Thymus (tissue), 11 donors: ENCODE data around the gene NOLC1. TPM values are rescaled to one million over a fixed set of nuclear protein-coding genes. Genes with fewer than 3 reads are reported as not detected.

ENCODE experiments used
- DNase-seq, 9 donors: peaks; one replicate each; pipeline ENCODE4 v3.0.0-alpha.2; 2013; ENCODE audit warnings: low spot score in 9 of 9, low read depth in 6 of 9, missing footprints in 1 of 9
- H3K27ac ChIP-seq, 2 donors: one replicate each; pipeline ENCODE4 v1.5.1; 2013; ENCODE audit warnings: control low read depth in 1 of 2, low read depth in 1 of 2, low read length in 1 of 2, mild to moderate bottlenecking in 1 of 2, moderate library complexity in 1 of 2
- H3K27me3 ChIP-seq, 2 donors: one replicate each; pipeline ENCODE4 v1.5.1; 2013; ENCODE audit warnings: low read length in 1 of 2; ENCODE audit not compliant: control insufficient read depth in 2 of 2, insufficient read depth in 1 of 2
- H3K36me3 ChIP-seq, 2 donors: one replicate each; pipeline ENCODE4 v1.5.1; 2013; ENCODE audit warnings: low read length in 1 of 2, mild to moderate bottlenecking in 1 of 2, moderate library complexity in 1 of 2; ENCODE audit not compliant: control insufficient read depth in 2 of 2, insufficient read depth in 2 of 2
- H3K4me1 ChIP-seq, 2 donors: one replicate each; pipeline ENCODE4 v1.5.1; 2013; ENCODE audit warnings: low read length in 2 of 2; ENCODE audit not compliant: control insufficient read depth in 2 of 2, insufficient read depth in 2 of 2
- H3K4me3 ChIP-seq, 2 donors: one replicate each; pipeline ENCODE4 v1.5.1; 2013; ENCODE audit warnings: low read length in 2 of 2, control low read depth in 1 of 2, mild to moderate bottlenecking in 1 of 2
- H3K9me3 ChIP-seq, 2 donors: one replicate each; pipeline ENCODE4 v1.5.1; 2013; ENCODE audit warnings: low read length in 1 of 2, mild to moderate bottlenecking in 1 of 2; ENCODE audit not compliant: control insufficient read depth in 2 of 2, insufficient read depth in 1 of 2
- WGBS: extraction: QIAGEN DNeasy Blood & Tissue Kit; methylation state at CpG from one replicate; pipeline ENCODE4 v1.1.7; 2013; 5-methylcytosine and 5-hydroxymethylcytosine counted together
- polyA plus RNA-seq: library from polyadenylated mRNA; stranded (reverse); fragments of 200-250 nt; gene quantifications from one replicate; pipeline ENCODE4 v1.2.3, GENCODE V29; 2013
- total RNA-seq: library from RNA; stranded (reverse); fragments of 120-200 nt; gene quantifications from one replicate; pipeline ENCODE4 v1.2.4, GENCODE V29; 2013
- donor health status: healthy.

NOLC1 gene
- total and polyA plus RNA-seq, 2 donors: 42.5 to 64.9 TPM

DNA sequence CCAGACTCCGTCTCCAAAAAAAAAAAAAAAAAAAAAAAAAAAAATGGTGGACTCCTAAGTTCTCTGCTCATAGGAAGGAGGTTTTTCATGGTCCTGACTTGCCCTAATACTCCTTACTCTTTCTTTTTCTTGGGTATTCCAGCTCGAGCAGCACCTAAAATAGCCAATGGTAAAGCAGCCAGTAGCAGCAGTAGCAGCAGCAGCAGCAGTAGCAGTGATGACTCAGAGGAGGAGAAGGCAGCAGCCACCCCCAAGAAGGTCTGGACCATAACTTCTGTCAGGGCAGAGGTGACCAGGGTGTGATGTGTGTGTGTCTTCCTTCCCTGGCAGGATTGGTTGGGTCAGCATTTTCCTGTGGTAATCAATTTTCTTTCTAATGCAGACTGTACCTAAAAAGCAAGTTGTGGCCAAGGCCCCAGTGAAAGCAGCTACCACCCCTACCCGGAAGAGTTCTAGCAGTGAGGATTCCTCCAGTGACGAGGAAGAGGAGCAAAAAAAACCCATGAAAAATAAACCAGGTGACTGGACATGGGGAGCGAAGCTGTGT is 6.9 kb downstream of the NOLC1 start:
- Histone ChIP-seq H3K27ac (no peak overlapping the region), H3K36me3 (peaks cover 49 to 87% of the 10 kb centered on the region in 2 donors), H3K4me1 (no peaks in the 10 kb centered on the region), H3K9me3 (no peaks in the 10 kb centered on the region), H3K4me3 (no peak overlapping the region), H3K27me3 (no peaks in the 10 kb centered on the region)
- WGBS: 97% methylated on average over 5 of the region's 5 CpGs
- DNase-seq: no peak

DNA sequence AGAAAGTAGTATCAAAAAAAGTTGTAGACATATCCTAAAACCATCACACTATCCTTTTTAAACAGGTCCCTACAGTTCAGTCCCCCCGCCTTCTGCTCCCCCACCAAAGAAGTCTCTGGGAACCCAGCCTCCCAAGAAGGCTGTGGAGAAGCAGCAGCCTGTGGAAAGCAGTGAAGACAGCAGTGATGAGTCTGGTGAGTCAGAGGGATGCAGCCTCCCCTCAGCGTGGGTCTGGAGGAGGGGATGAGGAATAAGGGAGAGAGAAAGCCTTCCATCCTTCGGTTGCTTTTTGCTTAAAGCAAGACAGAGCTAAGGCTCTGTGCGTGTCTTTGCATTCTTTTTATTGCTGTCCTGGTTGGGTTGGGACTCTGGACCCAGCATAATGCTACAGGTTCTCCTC is 7.6 kb downstream of the NOLC1 start:
- peaks cover 49 to 82% of the 10 kb centered on the region in 2 donors for H3K36me3 ChIP-seq
- H3K27me3 ChIP-seq: no peaks in the 10 kb centered on the region
- 98% methylated on average over 4 of the region's 4 CpGs for WGBS

GRCh38 chr10:102163342-102163989 is 11.3 kb downstream of the NOLC1 start:
- Histone ChIP-seq H3K27me3 (no peaks in the 10 kb centered on the region), H3K9me3 (no peaks in the 10 kb centered on the region), H3K27ac (no peak overlapping the region), H3K36me3 (peaks cover 37 to 56% of the 10 kb centered on the region in 2 donors), H3K4me1 (no peaks in the 10 kb centered on the region), H3K4me3 (no peak overlapping the region)
- DNase-seq: no peak
- 93% methylated on average over 4 of the region's 4 CpGs for WGBS

More for the DNA sequence above, 7.6 kb downstream of the NOLC1 start:
- H3K27ac ChIP-seq: no peak overlapping the region
- DNase-seq: no peak
- H3K9me3 ChIP-seq: no peaks in the 10 kb centered on the region
- H3K4me3 ChIP-seq: no peak overlapping the region
- no peaks in the 10 kb centered on the region for H3K4me1 ChIP-seq

- Histone ChIP-seq H3K27me3 (no peaks in the 10 kb centered on the region), H3K4me3 (no peak overlapping the region), H3K4me1 (no peaks in the 10 kb centered on the region), H3K27ac (no peak overlapping the region), H3K36me3 (peaks cover 3 to 14% of the 10 kb centered on the region in 2 donors), H3K9me3 (no peaks in the 10 kb centered on the region)
- WGBS: 89% methylated on average over 1 of the region's 1 CpG
- no peak for DNase-seq
These were observed 15.7 kb downstream of the NOLC1 start for GRCh38 chr10:102167861-102168260.

GRCh38 chr10:102170602-102171001 is 18.4 kb downstream of the NOLC1 start:
- H3K4me1 ChIP-seq: no peaks in the 10 kb centered on the region
- no peaks in the 10 kb centered on the region for H3K36me3 ChIP-seq
- no peak overlapping the region for H3K27ac ChIP-seq
- DNase-seq: no peak
- no peak overlapping the region for H3K4me3 ChIP-seq
- H3K27me3 ChIP-seq: no peaks in the 10 kb centered on the region
- H3K9me3 ChIP-seq: no peaks in the 10 kb centered on the region
- WGBS: 65% methylated on average over 3 of the region's 3 CpGs

- DNase-seq: no peak
- Histone ChIP-seq H3K4me3 (no peak overlapping the region), H3K27ac (no peak overlapping the region), H3K9me3 (no peaks in the 10 kb centered on the region), H3K27me3 (peaks cover 0 to 3% of the 10 kb centered on the region in 2 donors), H3K4me1 (no peaks in the 10 kb centered on the region), H3K36me3 (no peaks in the 10 kb centered on the region)
- 94% methylated on average over 8 of the region's 8 CpGs for WGBS
These were observed 20.1 kb downstream of the NOLC1 start for GRCh38 chr10:102172288-102172687.

GRCh38 chr10:102175415-102175814 is 23.2 kb downstream of the NOLC1 start:
- H3K4me1 ChIP-seq: no peaks in the 10 kb centered on the region
- no peak overlapping the region for H3K4me3 ChIP-seq
- H3K27ac ChIP-seq: no peak overlapping the region
- no peak for DNase-seq
- H3K27me3 ChIP-seq: peaks cover 0 to 4% of the 10 kb centered on the region in 2 donors
- no peaks in the 10 kb centered on the region for H3K36me3 ChIP-seq
- H3K9me3 ChIP-seq: no peaks in the 10 kb centered on the region
- 85% methylated on average over 4 of the region's 4 CpGs for WGBS

GRCh38 chr10:102184606-102185005 is 32.4 kb downstream of the NOLC1 start:
- peaks cover 0 to 5% of the 10 kb centered on the region in 2 donors for H3K4me1 ChIP-seq
- H3K36me3 ChIP-seq: no peaks in the 10 kb centered on the region
- no peaks in the 10 kb centered on the region for H3K27me3 ChIP-seq
- H3K4me3 ChIP-seq: no peak overlapping the region
- H3K9me3 ChIP-seq: peaks cover 0 to 4% of the 10 kb centered on the region in 2 donors
- WGBS: 96% methylated on average over 2 of the region's 2 CpGs
- no peak for DNase-seq
- no peak overlapping the region for H3K27ac ChIP-seq

DNA sequence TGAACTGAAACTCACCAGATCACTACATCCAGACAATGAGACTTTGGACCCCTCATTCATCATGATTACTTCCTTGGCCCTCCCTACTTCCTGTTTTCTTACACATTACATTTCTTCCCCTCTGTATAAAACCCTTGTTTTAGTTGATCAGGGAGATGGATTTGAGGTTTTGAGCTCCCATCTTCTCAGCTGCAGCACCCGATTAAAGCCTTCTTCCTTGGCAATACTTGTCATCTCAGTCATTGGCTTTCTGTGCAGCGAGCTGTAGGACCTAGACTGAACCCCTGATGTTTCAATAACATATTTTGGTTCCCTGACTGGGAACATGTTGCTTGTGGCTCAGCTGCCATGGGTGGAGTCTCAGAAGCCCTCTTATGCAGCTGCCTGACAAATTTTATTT is 33.1 kb downstream of the NOLC1 start:
- H3K9me3 ChIP-seq: peaks cover 0 to 8% of the 10 kb centered on the region in 2 donors
- H3K36me3 ChIP-seq: no peaks in the 10 kb centered on the region
- WGBS: 86% methylated on average over 2 of the region's 2 CpGs
- H3K4me1 ChIP-seq: peaks cover 0 to 5% of the 10 kb centered on the region in 2 donors
- H3K27me3 ChIP-seq: no peaks in the 10 kb centered on the region
- no peak overlapping the region for H3K4me3 ChIP-seq
- no peak for DNase-seq
- H3K27ac ChIP-seq: no peak overlapping the region
